NCI-H1436 treated with DMSO at 0.1 percent for 48 hours (cell line): ENCODE measurements around the gene B3GAT3.
A peak's percentile ranks its signal among the peaks of the same experiment; 100 is the strongest.
"Not testable (repeated sequence)": the region's sequence is repeated elsewhere in the genome, so short reads cannot be mapped to it uniquely, and the experiment has no call there.

Experiments used
- DNase-seq: peaks from one replicate; lab custom pipeline; 2025; lab: John Stamatoyannopoulos, UW

Gene B3GAT3

DNA sequence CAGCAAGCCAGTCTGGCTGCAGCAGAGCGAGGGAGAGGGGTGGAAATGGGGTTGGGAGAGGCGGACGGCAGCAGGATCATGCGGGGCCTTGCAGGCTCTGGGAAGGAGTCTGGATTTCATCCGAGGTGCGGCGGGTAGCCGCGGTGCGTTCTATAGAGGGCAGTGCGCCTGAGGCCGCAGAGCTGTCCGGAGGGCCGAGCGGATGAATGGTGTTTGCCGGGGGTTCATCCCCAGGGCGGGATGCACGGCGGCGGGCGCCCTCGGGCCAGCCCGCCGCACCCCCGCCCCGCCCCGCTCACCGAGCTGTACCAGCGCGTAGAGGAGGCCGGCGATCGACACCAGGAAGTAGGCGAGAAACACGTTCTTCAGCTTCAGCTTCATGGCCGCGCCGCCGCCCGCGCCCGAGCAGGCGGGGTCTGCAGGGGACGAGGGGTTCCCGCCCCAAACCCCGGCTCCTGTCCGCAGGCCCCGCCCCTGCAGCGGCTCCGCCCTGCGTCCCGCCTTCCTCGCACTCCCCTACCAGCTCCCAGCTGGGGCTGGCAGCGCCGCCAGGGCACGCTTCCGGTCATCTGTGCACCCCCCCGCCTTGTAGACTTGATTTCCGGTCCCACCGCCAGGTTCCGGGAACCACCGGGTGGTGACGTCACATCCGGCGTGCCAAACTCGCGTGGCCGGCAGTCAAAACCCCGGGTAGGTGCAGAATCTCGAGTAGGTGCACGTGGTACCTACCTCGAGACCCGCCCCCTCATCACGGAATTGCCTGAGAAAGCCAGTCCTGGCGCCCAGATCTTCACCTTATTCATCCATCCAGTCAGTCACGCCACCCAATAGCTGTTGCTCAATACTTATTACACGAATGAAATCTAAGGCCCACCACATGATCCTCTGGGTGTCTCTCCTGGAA lies at the start of gene B3GAT3:
TSS of gene B3GAT3 (minus strand) at position 420 of the 904 bp plus-strand sequence. CDS start at position 381, 39 bp downstream.
- peak; percentile 78 for DNase-seq

DNA sequence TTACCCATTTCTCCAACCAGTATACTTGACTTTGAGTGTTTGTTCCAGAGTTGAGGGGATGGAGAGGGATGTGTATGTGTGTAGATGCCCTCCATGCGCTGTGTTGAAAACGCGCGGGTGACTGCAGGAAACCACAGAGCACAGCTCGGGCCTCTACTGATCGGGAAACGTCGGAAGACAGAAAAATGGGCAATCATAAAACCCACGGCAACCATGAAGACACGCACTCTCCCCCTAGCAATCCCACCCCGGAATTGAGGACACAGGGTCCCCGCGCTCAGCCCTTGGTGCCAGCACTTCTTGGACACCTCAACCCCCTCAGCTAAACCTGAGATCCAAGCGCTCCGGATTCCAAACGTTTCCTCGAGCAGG lies 49.4 kb upstream of the B3GAT3 start:
- no peak for DNase-seq

- no peak for DNase-seq
Observed at GRCh38 chr11:62669420-62670161, 47.8 kb upstream of the B3GAT3 start.

- DNase-seq: no peak
Observed at GRCh38 chr11:62667460-62667859, 45.7 kb upstream of the B3GAT3 start.

GRCh38 chr11:62666259-62666926 lies 44.6 kb upstream of the B3GAT3 start:
- no peak for DNase-seq

DNA sequence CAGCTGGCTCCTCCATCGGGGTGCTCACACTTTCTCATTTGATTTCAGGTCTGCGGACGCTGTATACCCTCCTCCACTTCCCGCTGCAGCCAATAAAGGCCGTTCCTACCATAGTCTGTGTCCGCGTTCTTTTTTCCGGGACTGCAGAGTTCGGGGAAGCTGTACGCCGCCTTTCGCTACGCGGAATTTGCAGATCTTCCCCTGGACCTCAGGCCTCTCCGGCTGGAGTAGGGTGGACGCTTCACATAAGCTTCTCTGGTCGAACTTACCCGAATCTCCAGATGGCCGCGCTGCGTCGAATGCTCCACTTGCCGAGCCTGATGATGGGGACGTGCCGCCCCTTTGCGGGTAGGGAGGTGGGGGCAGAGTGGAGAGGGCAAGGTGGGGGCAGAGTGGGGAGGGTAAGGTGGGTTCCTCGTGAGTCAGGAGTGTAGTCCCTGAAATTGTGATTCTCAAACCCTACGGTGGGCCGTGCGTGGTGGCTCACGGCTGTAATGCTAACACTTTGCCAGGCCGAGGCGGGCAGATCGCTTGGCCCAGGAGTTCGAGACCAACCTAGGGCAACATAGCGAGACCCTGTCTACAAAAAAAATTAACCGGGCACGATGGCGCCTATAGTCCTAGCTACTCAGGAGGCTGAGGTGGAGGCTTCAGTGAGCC lies 43.9 kb upstream of the B3GAT3 start:
- DNase-seq: no peak

GRCh38 chr11:62665075-62665598 lies 43.4 kb upstream of the B3GAT3 start, which contains the start of the genes C11orf98 and CSKMT:
Gene C11orf98, minus strand, starts transcription at chr11:62665210. Its CDS starts 41 bp downstream, at chr11:62665169.
Gene CSKMT, plus strand, starts transcription at chr11:62665312. Its CDS starts 568 bp downstream, at chr11:62665880.
- peak; percentile 57 for DNase-seq

DNA sequence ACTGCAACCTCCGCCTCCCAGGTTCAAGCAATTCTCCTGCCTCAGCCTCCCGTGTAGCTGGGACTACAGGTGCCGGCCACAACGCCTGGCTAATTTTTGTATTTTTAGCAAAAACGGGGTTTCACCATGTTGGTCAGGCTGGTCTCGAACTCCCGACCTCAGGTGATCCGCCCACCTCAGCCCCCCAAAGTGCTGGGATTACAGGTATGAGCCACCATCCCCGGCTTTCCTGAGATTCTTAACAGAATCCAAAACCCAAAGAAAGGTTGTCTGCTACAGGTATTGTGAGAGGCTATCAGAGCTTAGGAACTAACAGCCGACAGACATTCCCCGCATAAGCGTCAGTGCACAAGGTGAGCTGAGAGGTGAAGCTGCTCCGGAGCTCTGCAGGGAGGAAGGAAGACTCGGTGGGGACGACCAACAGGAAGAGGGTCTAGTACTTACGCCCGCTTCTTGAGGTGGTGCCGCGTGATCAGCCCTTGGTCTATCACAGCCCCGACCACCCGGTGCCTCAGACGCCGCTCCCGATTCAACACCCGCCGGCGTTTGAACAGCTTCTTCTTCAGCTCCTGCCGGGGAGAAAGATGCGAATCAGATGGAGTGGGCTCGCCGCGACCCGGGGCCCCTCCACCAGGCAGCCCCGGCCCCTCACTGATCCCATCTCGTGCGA lies 42.8 kb upstream of the B3GAT3 start:
- no peak for DNase-seq

GRCh38 chr11:62656796-62657429 lies 35.1 kb upstream of the B3GAT3 start:
- no peak for DNase-seq

- no peak for DNase-seq
Observed at GRCh38 chr11:62654297-62654696, 32.5 kb upstream of the B3GAT3 start.

- DNase-seq: no peak
Observed at GRCh38 chr11:62652161-62653006, 30.6 kb upstream of the B3GAT3 start.

- DNase-seq: not testable (repeated sequence)
Observed at GRCh38 chr11:62650283-62650682, 28.5 kb upstream of the B3GAT3 start.

DNA sequence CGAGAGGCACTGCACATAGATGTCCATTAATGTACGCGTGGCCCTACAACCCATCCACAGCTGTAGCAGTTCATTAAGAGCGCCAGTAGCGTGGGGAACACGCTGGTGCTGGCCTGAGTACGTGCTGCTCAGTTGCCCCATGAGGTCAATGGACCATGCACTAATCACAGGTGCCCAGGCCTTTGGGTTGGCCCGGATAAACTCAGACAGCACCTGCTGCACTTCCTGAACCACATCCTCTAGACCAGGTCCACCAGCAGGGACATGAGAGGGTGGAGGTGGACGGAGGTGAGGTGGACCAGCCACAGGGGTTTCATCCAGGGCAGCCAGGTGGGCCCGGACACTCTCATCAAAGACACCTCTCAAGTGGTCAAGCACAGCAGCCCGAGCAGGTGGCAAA lies 27.7 kb upstream of the B3GAT3 start:
- DNase-seq: no peak

GRCh38 chr11:62648967-62649364 lies 27.2 kb upstream of the B3GAT3 start:
- no peak for DNase-seq

- DNase-seq: no peak
Observed at GRCh38 chr11:62648185-62648966, 26.6 kb upstream of the B3GAT3 start.

DNA sequence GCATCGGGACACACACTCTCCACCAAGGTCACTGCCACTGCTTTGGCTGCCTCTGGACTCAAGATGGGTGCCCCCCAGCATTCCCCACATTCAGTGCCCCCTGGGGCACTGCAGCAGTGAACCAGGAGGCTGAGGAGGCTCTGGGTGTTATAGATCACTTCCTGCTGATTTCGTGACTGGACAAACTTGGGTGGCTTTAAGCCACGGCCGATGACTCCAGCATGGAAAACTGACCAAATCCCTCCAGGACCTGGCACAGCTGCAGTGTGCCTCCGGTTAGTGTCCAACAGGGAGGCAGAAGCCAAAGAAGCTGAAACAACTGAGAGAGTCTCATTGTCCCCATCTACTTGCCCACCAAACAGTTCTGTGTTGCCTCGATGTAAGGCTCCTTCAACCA lies 25.8 kb upstream of the B3GAT3 start:
- DNase-seq: no peak

DNA sequence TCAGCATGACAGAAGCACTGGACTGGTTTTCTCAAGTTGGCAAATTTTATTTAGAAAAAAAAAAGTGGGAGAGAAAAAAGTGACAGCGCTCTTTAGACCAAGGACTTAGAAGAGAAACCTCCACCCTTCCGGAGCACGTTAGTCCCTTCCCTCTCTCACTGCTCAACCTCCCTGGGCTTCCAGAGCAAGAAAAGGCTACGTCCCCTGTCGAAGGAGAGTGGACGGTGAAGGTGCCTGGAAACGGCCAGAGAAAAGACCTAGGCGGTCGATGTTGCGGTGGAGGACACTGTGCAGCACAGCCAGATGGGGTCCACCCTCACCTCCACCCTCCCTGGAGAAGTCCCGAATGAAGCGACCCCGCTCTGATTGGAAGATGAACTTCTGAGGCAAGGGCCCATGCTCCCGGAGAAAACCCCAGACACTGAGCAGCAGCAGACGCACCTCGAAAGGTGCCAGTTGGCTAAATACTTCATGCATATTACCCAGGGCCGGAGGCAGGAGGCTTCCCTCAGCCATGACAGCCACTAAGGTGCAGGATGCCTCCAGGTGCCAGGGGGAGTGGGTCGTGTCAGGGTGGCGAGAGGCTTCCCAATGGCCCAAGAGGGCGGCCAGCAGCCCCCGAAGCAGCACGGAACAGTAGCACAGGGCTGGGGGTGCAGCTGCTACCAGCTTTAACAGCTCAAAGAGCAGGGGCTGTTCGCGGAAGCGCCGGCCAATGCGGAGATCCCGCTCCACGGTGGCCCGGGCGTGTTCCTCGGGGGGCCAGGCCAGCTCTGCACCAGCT lies 25.2 kb upstream of the B3GAT3 start:
- no peak for DNase-seq
